Smooth muscle cell of the brain vasculature (primary cell): Measurements from ENCODE around the gene VWA3B.
"Not testable (repeated sequence)": the region's sequence is repeated elsewhere in the genome, so short reads cannot be mapped to it uniquely, and the experiment has no call there.

ENCODE experiments used
- DNase-seq: peaks from one replicate; pipeline ENCODE4 v3.0.0-alpha.2; 2012; ENCODE audit warnings: low read depth, low spot score

Gene VWA3B

DNA sequence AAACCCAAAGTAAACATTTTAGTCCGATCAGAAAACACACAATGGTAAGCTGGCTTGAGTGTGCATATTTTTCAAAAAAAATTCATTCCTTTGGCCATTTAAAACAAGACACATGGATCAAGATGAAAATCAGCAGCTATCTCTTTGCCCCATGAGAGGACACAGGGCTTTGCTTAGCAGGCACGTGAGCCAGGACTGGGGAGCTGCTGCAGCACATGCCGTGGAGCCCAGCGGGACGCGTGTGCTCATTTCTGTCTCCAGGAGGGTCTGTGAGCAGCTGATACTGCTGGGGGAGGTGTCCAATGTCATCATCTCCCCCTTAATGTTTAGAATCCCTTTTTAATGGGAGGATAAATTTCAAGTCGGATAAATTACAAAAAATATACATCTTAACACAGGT, 209.5 kb downstream of the VWA3B start:
- DNase-seq = no peak

DNA sequence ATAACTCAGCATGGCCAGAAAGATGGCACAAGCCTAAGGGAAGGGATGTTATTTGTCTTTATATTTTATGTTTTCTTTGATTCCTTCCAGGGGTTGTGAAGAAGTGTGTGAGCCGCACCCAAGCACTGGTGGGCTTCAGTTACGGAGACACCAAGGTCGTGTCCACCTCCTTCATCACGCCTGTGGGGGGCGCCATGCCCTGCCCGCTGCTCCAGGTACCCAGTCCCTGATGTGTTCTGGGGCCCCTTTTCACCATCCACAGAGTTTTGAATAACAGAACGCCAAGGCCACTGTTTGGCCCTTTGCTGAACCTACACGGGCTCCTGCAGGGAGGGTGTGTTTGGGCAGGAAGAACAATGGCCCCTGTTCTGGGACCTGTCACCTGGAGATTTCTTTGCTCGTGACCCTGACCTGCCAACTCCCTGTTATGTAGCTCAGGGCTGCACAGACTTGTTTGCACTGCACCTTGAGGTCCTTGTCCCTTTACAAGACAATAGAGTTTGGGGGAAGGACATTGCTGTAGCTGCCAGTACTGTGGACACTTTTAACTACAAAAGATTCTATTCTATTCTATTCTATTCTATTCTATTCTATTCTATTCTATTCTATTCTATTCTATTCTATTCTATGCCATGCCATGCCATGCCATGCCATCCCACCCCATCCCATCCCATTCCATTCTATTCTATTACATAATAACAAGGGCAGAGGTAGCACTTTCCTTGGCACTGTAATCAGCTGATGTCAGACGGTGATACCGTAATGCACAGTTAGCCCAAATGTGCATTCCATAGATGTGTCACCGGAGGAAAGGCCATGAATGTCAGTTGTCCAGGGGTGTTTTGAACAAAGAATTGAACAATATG, 211.1 kb downstream of the VWA3B start:
- DNase-seq = no peak

DNA sequence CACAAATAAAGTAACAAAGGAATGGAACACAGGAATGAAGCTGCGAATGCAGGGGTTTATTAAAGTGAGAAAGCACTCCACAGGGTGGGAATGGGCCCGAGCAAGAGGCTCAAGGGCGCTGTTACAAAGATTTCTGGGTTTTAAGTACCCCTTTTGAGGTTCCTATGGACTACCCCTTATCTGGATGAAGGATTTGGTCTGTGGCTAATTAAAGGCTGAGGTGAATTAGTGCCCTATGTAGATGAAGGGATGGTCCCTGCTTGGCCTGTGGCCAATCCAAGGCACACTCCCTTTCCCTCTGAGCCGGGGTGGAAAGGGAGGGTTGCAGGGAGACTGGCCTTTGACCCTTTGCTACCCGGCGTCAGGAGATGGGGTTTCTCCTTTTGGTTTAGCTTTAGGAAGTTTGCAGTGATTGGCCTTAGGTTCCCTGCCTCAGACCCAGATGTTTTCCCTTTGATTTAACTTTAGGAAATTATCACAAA, 211.8 kb downstream of the VWA3B start:
- DNase-seq = no peak

DNA sequence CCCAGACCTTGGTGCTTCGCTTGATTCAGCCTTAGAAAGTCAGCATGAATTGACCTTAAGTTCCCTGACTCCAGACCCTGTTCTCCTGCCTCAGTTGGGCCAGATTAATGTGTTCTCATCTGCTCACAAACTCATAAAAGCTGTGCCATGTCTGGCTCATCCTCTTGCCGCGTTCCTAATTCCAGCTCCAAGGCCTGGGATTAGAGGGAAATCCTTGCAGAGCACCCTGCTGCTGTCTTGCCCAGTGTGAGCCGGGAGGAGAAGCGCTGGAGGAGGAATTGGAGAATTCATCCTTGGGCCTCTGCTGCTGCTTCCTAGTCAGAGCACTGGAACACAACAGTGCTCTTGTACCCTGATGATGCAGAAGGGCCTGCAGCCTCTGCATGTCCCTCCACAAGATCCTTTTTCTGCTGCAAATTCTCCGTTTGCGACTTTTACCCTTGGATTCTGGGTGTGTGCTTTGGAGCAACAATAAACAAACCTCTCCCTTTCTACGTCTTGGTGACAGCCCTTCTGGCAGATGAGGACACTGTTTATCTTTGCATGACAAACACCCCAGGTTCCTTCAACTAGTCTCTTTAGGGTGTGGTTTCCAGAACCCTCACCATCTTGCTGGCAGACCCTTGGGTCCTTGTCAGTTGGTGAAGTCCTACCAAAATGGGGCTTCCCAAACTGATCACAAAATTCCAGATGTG, 212.4 kb downstream of the VWA3B start:
- no peak for DNase-seq

DNA sequence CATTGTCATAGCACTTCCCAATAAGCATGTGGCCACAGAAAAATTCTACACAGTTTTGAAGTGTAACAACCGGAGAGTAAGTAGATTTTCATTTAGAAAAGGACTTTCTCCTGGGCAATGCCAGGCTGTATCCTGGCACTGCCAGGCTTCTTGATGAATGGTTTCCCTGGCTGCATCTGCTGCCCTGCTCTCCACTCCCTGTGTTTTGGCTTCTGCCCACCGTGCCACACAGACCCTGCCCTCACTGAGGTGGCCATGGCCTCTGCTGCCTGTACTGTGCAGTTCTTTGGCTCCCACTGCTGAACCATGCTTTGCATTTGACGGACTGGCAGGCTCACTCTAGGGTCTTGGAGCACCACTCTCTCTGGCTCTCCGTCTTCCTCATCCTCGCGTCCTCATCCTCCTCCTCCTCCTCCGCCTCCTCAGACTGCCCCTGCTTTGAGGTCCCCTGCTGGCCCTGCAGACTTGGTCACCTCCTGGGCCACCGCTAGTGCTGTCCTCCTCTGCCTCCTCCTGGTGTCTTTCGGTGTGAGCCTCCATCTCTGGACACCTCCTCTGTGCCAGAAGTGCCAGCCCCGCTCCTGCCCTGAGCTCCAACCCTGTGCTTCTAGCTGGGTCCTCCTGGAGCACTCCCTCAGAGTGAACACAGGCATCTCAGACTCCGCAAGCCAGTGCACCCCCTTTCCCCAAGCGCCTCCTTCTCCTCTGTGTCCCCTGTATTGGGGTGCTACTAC, 213.3 kb downstream of the VWA3B start:
- DNase-seq = no peak

DNA sequence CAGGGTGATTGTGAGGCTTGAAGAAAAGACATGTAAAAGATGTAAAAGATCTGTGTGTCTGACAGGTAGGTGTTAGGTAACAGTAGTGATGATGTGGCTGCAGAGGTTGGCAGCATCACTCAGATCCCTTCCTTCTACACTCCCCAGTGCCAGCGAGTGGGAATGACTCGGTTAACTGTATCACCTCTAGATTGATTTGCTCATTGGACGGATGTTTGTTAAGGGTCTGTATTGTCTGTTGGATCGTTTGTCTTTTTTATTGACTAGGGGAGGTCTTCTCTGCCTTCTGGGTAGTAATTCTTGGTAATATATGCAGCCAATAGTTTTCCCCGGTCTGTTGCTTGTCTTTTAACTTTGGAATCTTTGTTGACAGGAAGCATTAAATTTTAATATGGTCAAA, 214.5 kb downstream of the VWA3B start:
- DNase-seq = no peak

DNA sequence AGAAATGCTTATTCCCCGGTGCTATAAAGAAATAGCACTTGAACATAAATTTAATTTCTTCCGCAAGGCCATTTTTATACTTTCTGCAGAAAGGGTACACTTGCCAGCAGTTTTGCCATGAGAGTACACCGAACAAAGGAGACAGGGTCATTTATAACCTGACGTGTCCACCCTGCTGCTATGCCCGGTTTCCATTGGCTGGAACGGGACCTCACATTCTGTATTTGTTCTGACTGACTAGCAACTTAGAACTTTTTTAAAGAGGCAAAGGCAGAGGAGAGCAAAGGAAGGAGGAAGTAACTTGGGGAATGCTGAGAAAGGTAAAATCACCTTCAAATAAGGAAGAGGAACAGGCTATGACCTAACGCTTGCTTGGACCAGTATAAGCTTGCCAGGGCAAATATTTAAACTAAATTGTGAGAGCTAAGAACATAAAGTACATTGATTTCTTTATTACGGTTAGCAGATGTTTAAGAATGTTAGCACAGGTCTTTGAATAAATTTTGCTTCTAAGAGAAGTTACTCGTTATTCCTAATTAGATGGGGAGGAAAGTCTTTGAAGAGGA, 220.2 kb downstream of the VWA3B start:
- DNase-seq = not testable (repeated sequence)

DNA sequence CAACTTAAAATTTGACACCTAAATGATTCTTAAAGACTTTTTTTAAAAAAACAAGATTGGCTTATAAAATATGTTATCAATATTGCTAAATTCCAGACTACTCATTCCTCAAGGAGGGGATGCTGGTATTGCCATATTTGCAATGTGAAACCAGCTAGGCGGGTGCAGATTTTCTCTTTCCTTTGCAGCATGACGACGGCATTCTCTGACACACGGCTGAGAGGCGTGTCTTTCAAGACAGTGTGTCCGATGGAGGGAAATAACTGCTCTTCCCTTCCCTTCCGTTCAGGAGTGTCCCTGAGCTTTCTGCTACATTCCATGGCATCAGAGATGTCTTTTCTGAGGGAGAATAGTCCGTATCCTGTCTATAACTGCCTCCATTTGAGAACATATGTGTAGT, 221.1 kb downstream of the VWA3B start:
- DNase-seq = no peak

DNA sequence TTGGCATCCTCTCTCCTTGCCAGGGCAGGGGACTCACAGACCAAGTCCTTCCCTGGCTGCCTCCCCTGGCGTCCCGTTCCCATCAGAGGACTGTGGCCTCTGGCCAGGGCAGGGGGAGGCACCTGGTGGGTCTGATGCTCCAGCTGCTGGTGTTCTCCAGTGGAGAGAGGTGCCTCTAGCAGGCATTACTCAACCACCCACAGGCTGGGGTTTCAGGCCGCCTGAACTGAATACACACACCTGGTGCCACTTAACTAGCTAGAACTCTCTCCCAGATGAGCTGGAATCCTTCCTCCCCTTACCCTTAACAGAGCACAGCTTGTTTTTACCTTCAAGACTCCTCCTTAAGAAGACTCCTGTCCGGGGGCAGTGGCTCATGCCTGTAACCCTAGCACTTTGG, 221.6 kb downstream of the VWA3B start:
- DNase-seq = no peak

DNA sequence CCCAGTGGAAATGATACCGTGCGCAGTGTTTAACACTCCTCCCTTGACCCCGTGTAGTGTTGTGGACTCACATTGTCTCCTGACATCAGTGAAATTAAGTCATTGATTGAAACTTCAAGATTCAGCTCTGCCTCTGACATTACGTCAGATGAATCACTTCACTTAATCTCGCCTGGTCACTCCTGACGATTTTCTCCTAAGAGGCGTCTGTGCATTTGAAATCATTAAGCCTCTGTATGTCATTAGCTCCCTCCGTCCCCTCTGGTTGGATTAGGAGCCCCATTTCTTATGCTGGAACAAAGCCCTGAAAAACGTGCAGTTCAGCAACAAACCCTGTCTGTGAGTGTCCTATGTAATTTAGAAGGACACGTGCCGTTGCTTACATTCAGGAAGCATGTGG, 222.6 kb downstream of the VWA3B start:
- no peak for DNase-seq

DNA sequence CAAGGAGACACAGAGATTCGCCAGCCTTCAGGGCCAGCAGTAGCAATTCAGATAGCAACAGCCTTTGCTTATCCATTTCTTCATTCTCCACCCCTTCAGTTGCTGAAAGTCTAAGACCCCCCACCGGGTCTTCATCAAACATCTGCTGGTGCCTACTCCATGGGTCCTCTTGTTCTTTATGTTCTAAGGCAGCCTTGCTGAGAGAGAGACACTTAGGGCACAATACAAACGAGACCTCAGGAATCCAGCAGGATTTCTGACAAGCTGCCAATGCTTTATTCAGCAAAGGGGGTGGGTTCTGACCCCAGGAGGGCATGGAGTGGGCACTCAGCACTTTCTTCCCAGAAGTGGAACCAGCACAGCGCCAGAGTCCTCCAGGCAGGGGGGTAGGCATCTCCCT, 223.0 kb downstream of the VWA3B start:
- DNase-seq = no peak

DNA sequence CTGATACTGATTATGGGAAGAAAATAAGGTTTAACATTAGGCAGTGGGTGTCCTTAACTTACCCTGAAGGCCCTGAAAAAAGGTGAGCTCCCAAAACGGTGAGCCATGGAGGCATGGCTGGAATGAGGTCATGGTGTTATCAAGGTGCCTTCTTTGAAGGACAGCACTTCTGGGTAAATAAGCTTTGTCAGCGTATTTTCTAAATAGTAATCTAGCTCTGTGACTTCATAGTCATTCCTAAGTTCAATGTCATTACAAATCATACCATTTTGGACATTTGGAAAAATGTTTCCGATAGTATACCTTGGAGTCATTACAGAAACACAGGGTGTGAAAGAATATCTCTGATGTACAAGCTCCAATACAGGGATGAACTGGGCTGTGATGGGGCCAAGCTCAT, 224.1 kb downstream of the VWA3B start:
- DNase-seq = no peak

DNA sequence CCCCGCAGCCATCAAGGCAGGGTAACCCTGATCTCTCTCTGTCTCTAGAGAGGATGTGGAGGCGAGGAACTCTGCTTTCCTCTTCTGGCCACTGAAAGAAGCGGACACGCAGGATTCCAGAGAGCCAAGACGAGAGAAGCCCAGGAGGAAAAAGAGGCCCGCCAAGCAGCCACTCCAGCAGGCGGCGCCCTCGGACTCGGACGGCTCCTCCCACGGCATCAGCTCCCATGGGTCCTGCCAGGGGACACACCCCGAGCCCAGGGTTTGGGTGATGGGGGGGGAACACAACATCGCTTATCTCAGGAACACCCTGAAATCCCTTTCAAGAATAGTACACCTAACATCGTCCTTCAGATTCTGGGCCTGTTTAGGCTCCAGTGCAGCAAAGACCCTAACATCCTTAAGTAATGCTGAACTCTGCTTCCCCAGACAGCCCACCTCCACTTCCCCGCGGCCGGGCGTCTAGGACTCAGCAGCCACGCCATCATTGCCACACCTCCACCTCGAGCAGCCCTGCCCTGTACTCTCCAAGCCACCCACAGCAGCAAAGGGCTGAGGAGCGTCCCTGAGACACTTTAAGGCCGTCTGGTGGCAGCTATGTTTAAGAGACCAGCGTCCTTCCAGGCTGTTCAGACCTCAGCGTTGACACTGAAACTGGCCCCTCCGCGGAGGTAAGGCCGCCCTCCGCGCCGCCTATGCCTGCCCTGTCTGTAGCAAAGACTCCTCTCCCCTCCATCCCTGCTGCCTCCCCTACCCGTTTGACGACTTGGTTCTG, 225.0 kb downstream of the VWA3B start:
- DNase-seq = no peak

DNA sequence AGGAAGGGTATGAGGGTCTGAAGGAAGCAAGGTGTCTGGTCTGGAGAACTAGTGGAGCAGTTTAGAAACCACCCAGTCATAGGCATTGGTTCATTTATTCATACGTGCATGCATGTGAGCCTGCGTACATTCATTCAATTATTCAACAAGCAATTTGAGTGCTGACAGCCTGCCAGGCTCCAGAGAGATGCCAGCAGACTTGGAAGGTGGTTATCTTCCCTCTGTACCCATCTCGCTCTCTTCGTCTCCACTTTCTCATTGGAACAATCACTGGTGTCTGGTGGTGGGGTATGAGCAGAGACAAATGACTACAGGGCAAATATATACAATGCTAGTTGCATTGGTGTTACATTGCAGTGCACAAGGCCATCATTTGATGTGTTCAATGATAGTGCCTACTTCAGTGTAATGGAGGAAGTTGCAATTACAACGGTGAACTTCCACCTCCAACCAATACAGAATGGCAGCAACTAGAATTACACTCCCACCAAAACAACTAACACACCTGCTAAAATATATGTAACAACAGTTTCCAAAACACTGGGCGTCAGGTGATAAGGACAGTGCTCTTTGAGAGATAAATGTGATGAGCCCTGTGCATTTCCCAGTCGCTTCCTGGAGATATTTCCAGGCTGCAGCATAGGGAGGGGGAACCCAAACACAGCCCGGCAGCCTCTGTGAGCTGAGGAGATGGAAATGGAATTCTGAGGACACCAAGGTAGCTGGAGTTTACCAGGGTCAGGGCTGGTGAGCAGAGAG, 226.7 kb downstream of the VWA3B start:
- no peak for DNase-seq

DNA sequence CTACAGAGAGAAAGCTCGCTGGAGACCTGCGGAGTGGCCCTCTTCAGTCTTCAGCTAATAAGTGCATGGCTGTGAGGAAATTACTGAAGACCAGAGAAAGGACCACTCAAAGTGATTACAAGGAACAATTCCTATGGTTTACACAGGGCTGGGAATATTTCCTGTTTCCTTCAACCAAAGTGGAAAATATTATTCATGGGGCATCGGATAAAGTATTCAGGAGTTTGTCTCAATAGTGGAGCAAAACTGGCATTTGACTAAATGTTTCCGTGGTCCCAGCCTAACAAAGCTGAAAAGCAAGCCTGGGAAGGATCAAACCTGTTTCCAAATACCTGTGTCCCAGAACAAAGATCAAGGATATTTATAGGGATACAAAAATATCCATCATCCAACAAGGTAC, 227.3 kb downstream of the VWA3B start:
- DNase-seq = no peak

DNA sequence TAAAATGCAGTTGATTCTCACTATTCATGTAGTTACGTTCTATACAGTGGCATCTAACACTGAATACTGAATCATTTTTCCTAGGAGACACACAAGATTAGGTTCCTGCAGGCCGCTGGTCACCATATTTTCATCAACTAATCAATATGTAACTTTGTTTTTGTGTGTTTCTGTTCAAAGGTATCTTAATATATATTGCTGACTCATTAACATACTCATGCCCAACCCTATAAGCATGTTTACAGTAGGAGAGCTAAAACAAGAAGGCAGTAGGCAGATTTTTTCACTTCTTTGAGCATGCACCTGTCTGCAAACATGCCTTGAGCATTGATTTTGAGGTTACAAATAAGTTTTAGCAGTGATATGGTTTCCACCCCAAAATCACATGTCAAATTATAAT, 229.0 kb downstream of the VWA3B start:
- no peak for DNase-seq

DNA sequence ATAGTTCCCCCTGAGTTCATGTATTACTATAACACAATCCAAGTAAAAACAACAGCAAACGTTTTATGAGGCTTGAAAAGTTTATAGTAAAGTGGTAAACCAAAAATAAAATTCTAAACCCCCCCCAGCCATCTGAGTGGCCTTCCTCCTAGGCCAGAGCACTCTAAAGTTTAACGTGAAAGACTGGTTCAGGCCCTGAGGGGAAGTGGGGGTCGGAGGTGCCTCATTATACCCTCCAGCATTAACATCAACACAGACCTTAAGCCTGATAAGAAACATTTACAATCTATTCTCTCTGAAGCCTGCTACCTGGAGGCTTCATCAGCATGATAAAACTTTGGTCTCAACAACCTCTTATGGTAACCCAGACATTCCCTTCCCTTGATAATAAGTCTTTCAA, 230.2 kb downstream of the VWA3B start:
- no peak for DNase-seq

DNA sequence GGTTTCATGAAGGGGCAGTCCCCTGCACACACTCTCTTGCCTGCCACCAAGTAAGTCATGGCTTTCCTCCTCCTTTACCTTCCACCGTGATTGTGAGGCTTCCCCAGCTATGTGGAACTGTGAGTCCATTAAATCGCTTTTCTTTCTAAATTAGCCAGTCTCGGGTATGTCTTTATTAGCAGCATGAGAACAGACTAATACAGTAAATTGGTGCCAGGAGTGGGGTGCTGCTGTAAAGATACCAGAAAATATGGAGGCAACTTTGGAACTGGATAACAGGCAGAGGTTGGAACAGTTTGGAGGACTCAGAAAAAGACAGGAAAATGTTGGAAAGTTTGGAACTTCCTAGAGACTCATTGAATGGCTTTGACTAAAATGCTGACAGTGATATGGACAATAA, 233.2 kb downstream of the VWA3B start:
- DNase-seq = not testable (repeated sequence)

DNA sequence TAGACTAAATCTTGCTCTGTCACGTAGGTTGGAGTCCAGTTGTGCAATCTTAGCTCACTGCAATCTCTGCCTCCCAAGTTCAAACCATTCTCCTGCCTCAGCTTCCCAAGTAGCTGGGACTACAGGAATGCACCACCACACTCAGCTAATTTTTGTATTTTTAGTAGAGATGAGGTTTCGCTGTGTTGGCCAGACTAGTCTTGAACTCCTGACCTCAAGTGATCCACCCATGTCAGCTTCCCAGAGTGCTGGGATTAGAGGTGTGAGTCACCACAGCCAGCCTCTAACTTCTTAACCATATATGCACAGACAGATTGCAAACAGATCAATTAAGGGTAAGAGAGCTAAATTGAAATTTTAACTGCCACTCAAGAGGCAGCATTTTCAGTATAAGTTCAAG, 237.2 kb downstream of the VWA3B start:
- DNase-seq = no peak

DNA sequence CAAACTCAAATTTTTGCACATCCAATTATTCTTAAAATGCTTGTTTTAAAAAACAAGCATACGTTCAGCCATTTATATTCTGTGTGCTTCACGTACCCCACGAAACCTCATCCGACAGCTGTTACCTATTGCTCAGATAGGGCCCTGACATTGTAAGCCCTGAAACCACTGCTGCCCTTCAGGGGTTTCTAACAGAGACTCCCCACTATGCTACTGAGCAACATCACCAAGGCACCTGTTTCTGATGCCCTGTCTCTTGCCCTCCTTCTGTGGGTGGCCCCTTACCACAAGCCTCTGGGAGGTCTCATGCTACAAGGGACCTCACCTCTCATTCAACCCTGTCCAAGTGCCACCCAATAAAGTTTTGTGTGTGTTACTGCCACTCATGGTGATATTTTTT, 240.8 kb downstream of the VWA3B start:
- DNase-seq = no peak

DNA sequence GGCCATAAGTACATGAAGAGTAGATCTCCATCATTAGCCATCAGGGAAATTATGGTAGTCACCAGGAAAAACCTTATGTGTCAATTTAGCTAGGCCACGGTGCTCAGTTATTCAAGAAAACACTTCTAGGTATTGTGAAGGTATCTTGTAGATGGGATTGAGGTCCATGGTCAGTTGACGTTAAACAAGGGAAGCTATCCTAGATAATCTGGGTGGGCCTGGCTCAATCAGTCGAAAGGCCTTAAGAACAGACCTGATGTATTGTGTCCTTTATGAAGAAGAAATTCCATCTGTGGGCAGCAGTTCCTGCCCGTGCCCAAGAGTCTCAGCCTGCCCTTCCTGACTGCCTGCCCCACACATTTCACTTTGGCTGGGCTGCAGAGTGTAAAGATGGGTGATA, 242.6 kb downstream of the VWA3B start:
- no peak for DNase-seq
